Measurements from ENCODE around the gene KCTD20.

KCTD20 gene

DNA sequence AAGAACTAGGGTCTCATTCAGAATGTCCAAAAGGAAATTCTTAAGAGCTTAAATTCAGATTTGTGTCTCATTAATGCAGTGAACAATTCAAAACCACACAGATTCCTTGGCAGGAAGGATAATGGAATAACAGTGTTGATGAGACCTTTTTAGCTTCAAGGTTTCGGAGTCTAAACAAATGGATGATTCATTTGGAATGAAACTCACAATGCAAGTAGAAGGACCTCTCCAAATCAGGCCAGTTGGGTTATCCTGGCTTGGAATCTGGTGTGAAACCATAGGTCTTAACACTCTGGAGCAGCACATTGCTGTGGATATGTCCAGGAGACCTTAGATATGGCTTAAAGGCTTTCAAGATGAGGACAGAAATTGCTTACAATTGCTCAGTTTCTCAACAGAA lies 44.9 kb downstream of the KCTD20 start:
- Histone ChIP-seq H3K27me3 (ENCODE audit: insufficient read depth, poor library complexity, severe bottlenecking) (no peaks in the 10 kb centered on the region), H3K4me3 (replicated peaks; ENCODE audit: insufficient read depth, low read length) (no peak overlapping the region), H3K27ac (replicated peaks) (no peak overlapping the region)
- no peak for DNase-seq (ENCODE audit: low read depth in 1 of 2, low spot score in 1 of 2)
- TF ChIP-seq REST (IDR thresholded peaks at IDR 0.05; ENCODE audit: insufficient replicate concordance, low read depth) (no peak), GABPA (IDR thresholded peaks at IDR 0.05; ENCODE audit: low read depth) (no peak), SPI1 (IDR thresholded peaks at IDR 0.05; ENCODE audit: borderline replicate concordance, low read depth) (no peak), POLR2AphosphoS5 (IDR thresholded peaks at IDR 0.05; ENCODE audit: low read depth) (no peak)
- TF ChIP-seq, protein P1, sequence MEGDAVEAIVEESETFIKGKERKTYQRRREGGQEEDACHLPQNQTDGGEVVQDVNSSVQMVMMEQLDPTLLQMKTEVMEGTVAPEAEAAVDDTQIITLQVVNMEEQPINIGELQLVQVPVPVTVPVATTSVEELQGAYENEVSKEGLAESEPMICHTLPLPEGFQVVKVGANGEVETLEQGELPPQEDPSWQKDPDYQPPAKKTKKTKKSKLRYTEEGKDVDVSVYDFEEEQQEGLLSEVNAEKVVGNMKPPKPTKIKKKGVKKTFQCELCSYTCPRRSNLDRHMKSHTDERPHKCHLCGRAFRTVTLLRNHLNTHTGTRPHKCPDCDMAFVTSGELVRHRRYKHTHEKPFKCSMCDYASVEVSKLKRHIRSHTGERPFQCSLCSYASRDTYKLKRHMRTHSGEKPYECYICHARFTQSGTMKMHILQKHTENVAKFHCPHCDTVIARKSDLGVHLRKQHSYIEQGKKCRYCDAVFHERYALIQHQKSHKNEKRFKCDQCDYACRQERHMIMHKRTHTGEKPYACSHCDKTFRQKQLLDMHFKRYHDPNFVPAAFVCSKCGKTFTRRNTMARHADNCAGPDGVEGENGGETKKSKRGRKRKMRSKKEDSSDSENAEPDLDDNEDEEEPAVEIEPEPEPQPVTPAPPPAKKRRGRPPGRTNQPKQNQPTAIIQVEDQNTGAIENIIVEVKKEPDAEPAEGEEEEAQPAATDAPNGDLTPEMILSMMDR (IDR thresholded peaks at IDR 0.05; ENCODE audit: insufficient read depth, low read length), result no peak

GRCh38 chr6:36488221-36488620 lies 45.4 kb downstream of the KCTD20 start:
- TF ChIP-seq REST (IDR thresholded peaks at IDR 0.05; ENCODE audit: insufficient replicate concordance, low read depth), result no peak
- TF ChIP-seq POLR2AphosphoS5 (IDR thresholded peaks at IDR 0.05; ENCODE audit: low read depth), result no peak
- TF ChIP-seq, protein P1 (IDR thresholded peaks at IDR 0.05; ENCODE audit: insufficient read depth, low read length), result no peak
- TF ChIP-seq SPI1 (IDR thresholded peaks at IDR 0.05; ENCODE audit: borderline replicate concordance, low read depth), result no peak
- no peak for TF ChIP-seq GABPA (IDR thresholded peaks at IDR 0.05; ENCODE audit: low read depth)
- H3K27ac ChIP-seq (replicated peaks), result no peak overlapping the region
- H3K4me3 ChIP-seq (replicated peaks; ENCODE audit: insufficient read depth, low read length), result no peak overlapping the region
- no peaks in the 10 kb centered on the region for H3K27me3 ChIP-seq (ENCODE audit: insufficient read depth, poor library complexity, severe bottlenecking)
- DNase-seq (ENCODE audit: low read depth in 1 of 2, low spot score in 1 of 2), result no peak

DNA sequence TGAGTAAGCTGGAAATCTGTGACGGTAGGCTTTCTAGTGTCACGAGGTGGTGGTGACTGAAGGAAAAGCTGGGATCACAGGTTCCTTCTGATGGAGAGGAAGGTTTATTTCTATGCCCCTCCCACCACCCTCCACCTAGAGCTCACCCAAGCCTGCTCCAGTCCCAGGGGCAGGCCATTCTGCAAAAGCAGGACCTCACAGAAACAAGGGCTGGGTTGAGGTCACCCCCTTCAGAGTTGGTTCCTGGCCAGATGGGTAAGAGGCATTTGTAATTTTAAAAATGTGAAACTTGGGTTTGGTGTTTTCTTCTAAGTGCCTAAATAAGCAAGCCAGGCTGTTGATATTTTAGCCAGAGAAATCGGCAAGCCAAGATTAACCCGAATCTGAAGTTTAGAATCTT lies 46.6 kb downstream of the KCTD20 start:
- no peak for DNase-seq (ENCODE audit: low read depth in 1 of 2, low spot score in 1 of 2)
- Histone ChIP-seq H3K27me3 (ENCODE audit: insufficient read depth, poor library complexity, severe bottlenecking) (no peaks in the 10 kb centered on the region), H3K27ac (replicated peaks) (no peak overlapping the region), H3K4me3 (replicated peaks; ENCODE audit: insufficient read depth, low read length) (no peak overlapping the region)
- TF ChIP-seq POLR2AphosphoS5 (IDR thresholded peaks at IDR 0.05; ENCODE audit: low read depth) (no peak), GABPA (IDR thresholded peaks at IDR 0.05; ENCODE audit: low read depth) (no peak), REST (IDR thresholded peaks at IDR 0.05; ENCODE audit: insufficient replicate concordance, low read depth) (no peak), SPI1 (IDR thresholded peaks at IDR 0.05; ENCODE audit: borderline replicate concordance, low read depth) (no peak)
- TF ChIP-seq, protein P1 (IDR thresholded peaks at IDR 0.05; ENCODE audit: insufficient read depth, low read length), result no peak
